ENCODE data around the gene CDH4.

The CDH4 gene

GRCh38 chr20:61281286-61281795 is 29.3 kb downstream of the CDH4 start:
- Histone ChIP-seq H3K27ac (ENCODE audit: low read depth, low read length) (no peak overlapping the region), H3K36me3 (ENCODE audit: control insufficient read depth, insufficient read depth, low read length) (no peaks in the 10 kb centered on the region), H3K4me1 (ENCODE audit: control insufficient read depth, insufficient read depth, low read length) (no peaks in the 10 kb centered on the region; the same call in 1 of the 2 replicates), H3K9me3 (ENCODE audit: control insufficient read depth, insufficient read depth, low read depth, low read length) (peaks cover 3% of the 10 kb centered on the region; the same call in 1 of the 2 replicates), H3K27me3 (ENCODE audit: control insufficient read depth, insufficient read depth, low read length) (no peaks in the 10 kb centered on the region), H3K9ac (ENCODE audit: low read length) (no peak overlapping the region), H3K4me3 (ENCODE audit: low read depth, low read length) (no peak overlapping the region)

GRCh38 chr20:61284752-61285151 is 32.7 kb downstream of the CDH4 start:
- Histone ChIP-seq H3K36me3 (ENCODE audit: control insufficient read depth, insufficient read depth, low read length) (no peaks in the 10 kb centered on the region), H3K27ac (ENCODE audit: low read depth, low read length) (no peak overlapping the region), H3K4me3 (ENCODE audit: low read depth, low read length) (no peak overlapping the region), H3K4me1 (ENCODE audit: control insufficient read depth, insufficient read depth, low read length) (no peaks in the 10 kb centered on the region; the same call in 1 of the 2 replicates), H3K9ac (ENCODE audit: low read length) (no peak overlapping the region), H3K9me3 (ENCODE audit: control insufficient read depth, insufficient read depth, low read depth, low read length) (peaks cover 5% of the 10 kb centered on the region; the same call in 1 of the 2 replicates), H3K27me3 (ENCODE audit: control insufficient read depth, insufficient read depth, low read length) (no peaks in the 10 kb centered on the region)

GRCh38 chr20:61285152-61285645 is 33.1 kb downstream of the CDH4 start:
- H3K9me3 ChIP-seq (ENCODE audit: control insufficient read depth, insufficient read depth, low read depth, low read length) = peaks cover 5% of the 10 kb centered on the region; the same call in 1 of the 2 replicates
- no peak overlapping the region for H3K4me3 ChIP-seq (ENCODE audit: low read depth, low read length)
- no peaks in the 10 kb centered on the region for H3K4me1 ChIP-seq (ENCODE audit: control insufficient read depth, insufficient read depth, low read length)
- H3K9ac ChIP-seq (ENCODE audit: low read length) = no peak overlapping the region
- H3K27me3 ChIP-seq (ENCODE audit: control insufficient read depth, insufficient read depth, low read length) = no peaks in the 10 kb centered on the region
- no peak overlapping the region for H3K27ac ChIP-seq (ENCODE audit: low read depth, low read length)
- no peaks in the 10 kb centered on the region for H3K36me3 ChIP-seq (ENCODE audit: control insufficient read depth, insufficient read depth, low read length)

DNA sequence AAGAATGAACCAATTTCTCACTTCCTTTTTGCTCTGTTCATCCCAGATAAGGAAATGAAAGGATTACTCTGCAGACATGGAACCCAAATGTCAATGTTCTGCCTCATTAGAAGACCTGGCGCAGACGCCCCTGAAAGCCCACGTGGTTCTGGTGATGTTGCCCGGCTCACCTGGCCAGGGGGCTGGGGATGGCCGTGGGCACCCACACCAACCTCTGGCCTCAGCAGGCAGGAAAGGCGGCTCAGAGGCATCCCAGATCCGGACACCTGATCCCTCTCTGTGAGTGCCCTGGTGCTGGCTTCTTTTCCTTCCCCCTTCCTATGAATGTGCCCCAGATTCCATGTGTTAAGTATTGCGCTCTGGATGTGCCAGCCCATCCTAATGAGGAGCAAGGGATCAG is 33.6 kb downstream of the CDH4 start:
- Histone ChIP-seq H3K4me3 (ENCODE audit: low read depth, low read length) (no peak overlapping the region), H3K9me3 (ENCODE audit: control insufficient read depth, insufficient read depth, low read depth, low read length) (peaks cover 8% of the 10 kb centered on the region; the same call in 1 of the 2 replicates)

GRCh38 chr20:61287583-61288275 is 35.7 kb downstream of the CDH4 start:
- peaks cover 8% of the 10 kb centered on the region; the same call in 1 of the 2 replicates for H3K9me3 ChIP-seq (ENCODE audit: control insufficient read depth, insufficient read depth, low read depth, low read length)
- H3K4me3 ChIP-seq (ENCODE audit: low read depth, low read length) = no peak overlapping the region
- no peaks in the 10 kb centered on the region for H3K4me1 ChIP-seq (ENCODE audit: control insufficient read depth, insufficient read depth, low read length)
- H3K27me3 ChIP-seq (ENCODE audit: control insufficient read depth, insufficient read depth, low read length) = no peaks in the 10 kb centered on the region
- H3K36me3 ChIP-seq (ENCODE audit: control insufficient read depth, insufficient read depth, low read length) = no peaks in the 10 kb centered on the region
- no peak overlapping the region for H3K9ac ChIP-seq (ENCODE audit: low read length)
- no peak overlapping the region for H3K27ac ChIP-seq (ENCODE audit: low read depth, low read length)

More for the DNA sequence above, 33.6 kb downstream of the CDH4 start:
- no peaks in the 10 kb centered on the region for H3K27me3 ChIP-seq (ENCODE audit: control insufficient read depth, insufficient read depth, low read length)
- no peak overlapping the region for H3K9ac ChIP-seq (ENCODE audit: low read length)
- no peak overlapping the region for H3K27ac ChIP-seq (ENCODE audit: low read depth, low read length)
- no peaks in the 10 kb centered on the region for H3K36me3 ChIP-seq (ENCODE audit: control insufficient read depth, insufficient read depth, low read length)
- H3K4me1 ChIP-seq (ENCODE audit: control insufficient read depth, insufficient read depth, low read length) = no peaks in the 10 kb centered on the region

DNA sequence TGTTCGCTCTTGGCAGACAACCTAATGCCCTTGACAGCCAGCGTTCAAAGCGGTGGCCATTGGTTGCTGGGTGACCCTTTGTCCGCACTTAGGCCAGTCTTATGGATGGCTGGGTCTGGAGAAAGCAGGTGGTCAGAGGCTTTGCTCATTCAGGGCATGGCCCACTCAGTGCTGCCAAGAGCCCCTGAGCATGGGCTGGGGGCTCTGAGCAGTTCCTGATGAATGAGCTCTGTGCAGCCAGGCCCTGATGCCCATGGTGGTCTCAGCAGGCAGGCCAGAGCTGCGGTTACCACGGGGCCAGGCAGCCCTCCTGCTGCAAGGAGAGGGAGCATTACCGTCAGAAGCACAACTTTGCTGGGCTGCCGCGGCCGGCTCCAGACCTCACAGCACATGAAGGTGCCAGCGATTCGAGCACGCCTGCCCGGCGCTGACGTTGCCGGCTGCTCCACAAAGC is 36.3 kb downstream of the CDH4 start:
- H3K36me3 ChIP-seq (ENCODE audit: control insufficient read depth, insufficient read depth, low read length) = no peaks in the 10 kb centered on the region
- H3K27me3 ChIP-seq (ENCODE audit: control insufficient read depth, insufficient read depth, low read length) = no peaks in the 10 kb centered on the region
- no peaks in the 10 kb centered on the region for H3K4me1 ChIP-seq (ENCODE audit: control insufficient read depth, insufficient read depth, low read length)
- H3K27ac ChIP-seq (ENCODE audit: low read depth, low read length) = no peak overlapping the region
- H3K9me3 ChIP-seq (ENCODE audit: control insufficient read depth, insufficient read depth, low read depth, low read length) = peaks cover 5% of the 10 kb centered on the region; the same call in 1 of the 2 replicates
- no peak overlapping the region for H3K9ac ChIP-seq (ENCODE audit: low read length)
- no peak overlapping the region for H3K4me3 ChIP-seq (ENCODE audit: low read depth, low read length)

DNA sequence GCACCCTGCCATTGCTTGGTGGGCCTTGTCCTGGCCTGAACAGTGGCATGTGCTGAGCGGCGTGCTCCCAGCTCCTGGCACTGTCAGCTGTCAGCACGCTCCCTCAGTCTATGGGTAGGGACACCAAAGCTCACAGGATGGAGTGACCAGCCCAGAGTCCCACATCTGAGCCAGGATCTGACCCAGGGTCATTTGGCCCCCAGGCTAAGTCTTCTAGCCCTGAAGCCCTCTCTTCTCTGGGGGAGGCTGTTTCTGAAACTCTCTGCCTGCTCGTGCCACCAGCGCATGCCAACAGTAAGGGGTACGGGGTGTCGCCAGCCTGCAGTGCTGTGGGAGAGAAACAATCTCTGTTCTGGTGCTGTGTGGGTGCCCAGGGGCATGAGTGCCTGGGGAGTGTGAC is 37.1 kb downstream of the CDH4 start:
- no peaks in the 10 kb centered on the region; the same call in 1 of the 2 replicates for H3K27me3 ChIP-seq (ENCODE audit: control insufficient read depth, insufficient read depth, low read length)
- no peaks in the 10 kb centered on the region for H3K4me1 ChIP-seq (ENCODE audit: control insufficient read depth, insufficient read depth, low read length)

DNA sequence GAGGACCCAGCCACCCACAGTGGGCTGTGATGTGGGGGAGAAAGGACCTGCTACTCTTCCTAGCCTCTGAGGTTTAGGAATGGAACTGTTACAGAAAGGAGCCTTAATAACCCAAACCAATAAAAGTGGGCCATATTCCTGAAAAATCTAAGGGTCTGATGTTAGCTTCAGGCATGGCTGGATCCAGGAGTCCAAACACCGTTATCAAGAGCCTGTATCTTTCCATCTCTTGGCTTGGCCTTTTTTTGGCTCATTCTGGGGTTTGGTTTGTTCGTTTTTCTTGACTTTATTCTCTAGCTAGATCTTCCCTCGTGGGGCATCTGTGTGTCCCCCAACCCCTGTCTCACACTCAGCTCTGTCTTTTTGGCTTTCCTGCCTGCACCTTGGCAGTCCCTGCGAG is 38.7 kb downstream of the CDH4 start:
- no peaks in the 10 kb centered on the region for H3K36me3 ChIP-seq (ENCODE audit: control insufficient read depth, insufficient read depth, low read length)
- peaks cover 5% of the 10 kb centered on the region; the same call in 1 of the 2 replicates for H3K9me3 ChIP-seq (ENCODE audit: control insufficient read depth, insufficient read depth, low read depth, low read length)
- H3K4me3 ChIP-seq (ENCODE audit: low read depth, low read length) = no peak overlapping the region
- no peak overlapping the region for H3K9ac ChIP-seq (ENCODE audit: low read length)
- no peaks in the 10 kb centered on the region; the same call in 1 of the 2 replicates for H3K27me3 ChIP-seq (ENCODE audit: control insufficient read depth, insufficient read depth, low read length)
- no peaks in the 10 kb centered on the region for H3K4me1 ChIP-seq (ENCODE audit: control insufficient read depth, insufficient read depth, low read length)
- no peak overlapping the region for H3K27ac ChIP-seq (ENCODE audit: low read depth, low read length)

More for the DNA sequence above, 37.1 kb downstream of the CDH4 start:
- H3K4me3 ChIP-seq (ENCODE audit: low read depth, low read length) = no peak overlapping the region
- no peak overlapping the region for H3K9ac ChIP-seq (ENCODE audit: low read length)
- no peak overlapping the region for H3K27ac ChIP-seq (ENCODE audit: low read depth, low read length)
- no peaks in the 10 kb centered on the region for H3K36me3 ChIP-seq (ENCODE audit: control insufficient read depth, insufficient read depth, low read length)
- peaks cover 5% of the 10 kb centered on the region; the same call in 1 of the 2 replicates for H3K9me3 ChIP-seq (ENCODE audit: control insufficient read depth, insufficient read depth, low read depth, low read length)

GRCh38 chr20:61291166-61291829 is 39.2 kb downstream of the CDH4 start:
- no peaks in the 10 kb centered on the region; the same call in 1 of the 2 replicates for H3K27me3 ChIP-seq (ENCODE audit: control insufficient read depth, insufficient read depth, low read length)
- H3K4me1 ChIP-seq (ENCODE audit: control insufficient read depth, insufficient read depth, low read length) = no peaks in the 10 kb centered on the region
- H3K9ac ChIP-seq (ENCODE audit: low read length) = no peak overlapping the region
- H3K27ac ChIP-seq (ENCODE audit: low read depth, low read length) = no peak overlapping the region
- no peaks in the 10 kb centered on the region for H3K36me3 ChIP-seq (ENCODE audit: control insufficient read depth, insufficient read depth, low read length)
- H3K9me3 ChIP-seq (ENCODE audit: control insufficient read depth, insufficient read depth, low read depth, low read length) = peaks cover 5% of the 10 kb centered on the region; the same call in 1 of the 2 replicates
- H3K4me3 ChIP-seq (ENCODE audit: low read depth, low read length) = no peak overlapping the region

- no peaks in the 10 kb centered on the region; the same call in 1 of the 2 replicates for H3K27me3 ChIP-seq (ENCODE audit: control insufficient read depth, insufficient read depth, low read length)
- no peak overlapping the region for H3K9ac ChIP-seq (ENCODE audit: low read length)
- no peaks in the 10 kb centered on the region for H3K36me3 ChIP-seq (ENCODE audit: control insufficient read depth, insufficient read depth, low read length)
- no peaks in the 10 kb centered on the region for H3K4me1 ChIP-seq (ENCODE audit: control insufficient read depth, insufficient read depth, low read length)
- H3K27ac ChIP-seq (ENCODE audit: low read depth, low read length) = no peak overlapping the region
- peaks cover 5% of the 10 kb centered on the region; the same call in 1 of the 2 replicates for H3K9me3 ChIP-seq (ENCODE audit: control insufficient read depth, insufficient read depth, low read depth, low read length)
- no peak overlapping the region for H3K4me3 ChIP-seq (ENCODE audit: low read depth, low read length)
Observed at GRCh38 chr20:61292391-61292790, 40.3 kb downstream of the CDH4 start.
